IPS-15b (cell line): ENCODE data around the gene ANKDD1B.
A peak's percentile ranks its signal among the peaks of the same experiment; 100 is the strongest.

ENCODE experiments used
- H3K27me3 ChIP-seq: one replicate; pipeline ENCODE4 v1.6.1; 2013; ENCODE audit warnings: low read length; ENCODE audit not compliant: control insufficient read depth, insufficient read depth
- H3K36me3 ChIP-seq: one replicate; pipeline ENCODE4 v1.6.1; 2013; ENCODE audit warnings: low read length; ENCODE audit not compliant: control insufficient read depth, insufficient read depth
- H3K4me1 ChIP-seq: one replicate; pipeline ENCODE4 v1.6.1; 2013; ENCODE audit warnings: mild to moderate bottlenecking, low read length; ENCODE audit not compliant: control insufficient read depth, insufficient read depth
- H3K4me3 ChIP-seq: one replicate; pipeline ENCODE4 v1.5.1; 2013; ENCODE audit warnings: low read depth, low read length
- H3K9ac ChIP-seq: one replicate; pipeline ENCODE4 v1.6.1; 2013; ENCODE audit warnings: low read depth, mild to moderate bottlenecking, low read length
- H3K9me3 ChIP-seq: one replicate; pipeline ENCODE4 v1.6.1; 2013; ENCODE audit warnings: mild to moderate bottlenecking, low read length; ENCODE audit not compliant: control insufficient read depth, insufficient read depth

The ANKDD1B gene

DNA sequence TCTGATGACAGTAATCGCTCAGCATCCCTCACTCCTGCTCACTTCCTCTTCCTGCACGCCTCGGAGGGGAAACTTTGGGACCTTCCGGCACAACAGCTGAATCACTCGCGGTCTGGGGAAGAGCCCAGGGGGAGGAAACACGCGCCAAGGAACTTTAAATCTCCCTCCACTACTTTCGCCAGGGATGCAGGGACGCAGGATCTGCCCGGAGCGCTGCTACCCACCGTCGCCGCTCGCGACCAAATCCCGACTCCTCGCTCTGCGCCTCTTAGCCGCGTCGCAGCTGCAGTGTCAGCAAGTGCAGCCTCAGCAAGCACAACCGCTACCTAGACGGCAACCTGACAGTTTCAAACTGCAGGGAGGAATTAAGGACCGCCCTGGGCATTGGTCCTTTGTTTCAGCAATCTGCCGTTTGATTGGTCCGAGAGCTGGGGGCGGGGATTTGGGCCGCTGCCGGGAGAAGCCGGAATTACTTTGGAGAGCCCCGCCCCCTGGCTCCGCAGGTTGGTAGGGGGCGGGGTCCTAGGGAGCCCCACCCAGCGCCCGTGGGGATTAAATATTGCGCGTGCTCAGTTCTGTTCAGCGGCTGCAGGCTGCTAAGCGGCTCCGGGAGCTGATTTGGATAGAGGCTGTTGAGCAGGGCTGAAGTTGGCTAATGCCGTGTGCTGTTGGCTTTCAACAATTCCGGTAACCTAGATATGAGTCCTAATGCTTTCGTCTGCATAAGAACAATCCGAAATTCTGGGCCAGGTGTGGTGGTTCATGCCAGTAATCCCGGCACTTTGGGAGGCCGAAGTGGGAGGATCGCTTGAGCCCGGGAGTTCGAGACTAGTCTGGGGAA lies 106.0 kb downstream of the ANKDD1B start, which contains the start of gene POC5:
Gene POC5 (minus strand): TSS at position 356 of the 841 bp plus-strand sequence. CDS start 4,500 bp downstream, outside the sequence.
- no peaks in the 10 kb centered on the region for H3K36me3 ChIP-seq
- H3K4me1 ChIP-seq, result peaks cover 3% of the 10 kb centered on the region
- peak within 1 kb of the TSS; percentile 84 for H3K9ac ChIP-seq
- peak within 1 kb of the TSS; percentile 99 for H3K4me3 ChIP-seq
- H3K27me3 ChIP-seq, result no peaks in the 10 kb centered on the region
- no peaks in the 10 kb centered on the region for H3K9me3 ChIP-seq

GRCh38 chr5:75720882-75721281 lies 109.6 kb downstream of the ANKDD1B start:
- H3K4me3 ChIP-seq, result no peak overlapping the region
- H3K27me3 ChIP-seq, result no peaks in the 10 kb centered on the region
- H3K36me3 ChIP-seq, result no peaks in the 10 kb centered on the region
- H3K9me3 ChIP-seq, result no peaks in the 10 kb centered on the region
- peaks cover 6% of the 10 kb centered on the region for H3K4me1 ChIP-seq
- no peak overlapping the region for H3K9ac ChIP-seq
